ENCODE data around the gene DOCK3. TPM values are rescaled to one million over a fixed set of nuclear protein-coding genes. Genes with fewer than 3 reads are reported as not detected.
"Not testable (repeated sequence)": the region's sequence is repeated elsewhere in the genome, so short reads cannot be mapped to it uniquely, and the experiment has no call there.

The DOCK3 gene
- total RNA-seq, 1 experiment from 2014 or later = 0.26 TPM

DNA sequence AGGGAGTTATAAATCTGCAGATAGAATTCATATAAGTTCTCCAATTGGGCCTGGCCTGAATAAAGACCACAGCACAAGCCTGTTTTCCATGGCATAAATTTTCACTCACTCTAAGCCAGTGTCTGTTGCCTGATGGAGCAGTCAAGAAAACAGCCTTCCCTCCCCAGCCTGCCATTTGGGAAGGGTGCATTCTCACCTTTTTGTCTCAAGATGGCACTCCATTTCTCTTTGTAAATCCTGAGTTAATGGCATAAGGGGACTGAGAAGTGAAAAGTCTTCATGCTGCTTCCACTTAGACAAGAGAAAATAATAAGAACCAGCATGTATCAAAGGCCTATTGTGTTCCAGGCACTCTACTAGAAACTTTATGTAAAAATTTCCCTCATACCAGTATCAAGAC, 594.7 kb downstream of the DOCK3 start:
- in situ Hi-C loops (cut with HindIII; ENCODE audit: low pct_unique_long_range_greater_than_20kb, low sequenced_read_pairs) = no loop called here
- peak; percentile 62 for DNase-seq (ENCODE audit: low read depth, low spot score)

DNA sequence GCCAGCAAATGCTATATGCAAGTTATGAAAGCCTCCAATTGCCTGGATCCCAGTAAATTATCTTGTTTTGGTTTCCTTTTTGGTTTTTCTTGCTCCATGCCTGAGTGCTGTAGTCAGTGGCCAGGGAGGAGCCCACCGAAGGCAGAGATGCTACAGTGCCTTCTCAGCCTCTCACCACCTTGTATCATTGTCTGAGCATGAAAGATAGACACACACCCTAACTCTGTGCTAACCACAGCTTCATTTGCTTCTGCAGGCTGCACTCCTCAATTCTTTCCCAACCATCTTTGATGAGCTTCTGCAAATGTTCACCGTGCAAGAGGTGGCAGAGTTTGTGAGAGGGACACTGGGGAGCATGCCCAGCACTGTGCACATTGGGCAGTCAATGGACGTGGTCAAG, 595.8 kb downstream of the DOCK3 start:
- no peak for DNase-seq (ENCODE audit: low read depth, low spot score)
- in situ Hi-C loops (cut with HindIII; ENCODE audit: low pct_unique_long_range_greater_than_20kb, low sequenced_read_pairs) = no loop called here

DNA sequence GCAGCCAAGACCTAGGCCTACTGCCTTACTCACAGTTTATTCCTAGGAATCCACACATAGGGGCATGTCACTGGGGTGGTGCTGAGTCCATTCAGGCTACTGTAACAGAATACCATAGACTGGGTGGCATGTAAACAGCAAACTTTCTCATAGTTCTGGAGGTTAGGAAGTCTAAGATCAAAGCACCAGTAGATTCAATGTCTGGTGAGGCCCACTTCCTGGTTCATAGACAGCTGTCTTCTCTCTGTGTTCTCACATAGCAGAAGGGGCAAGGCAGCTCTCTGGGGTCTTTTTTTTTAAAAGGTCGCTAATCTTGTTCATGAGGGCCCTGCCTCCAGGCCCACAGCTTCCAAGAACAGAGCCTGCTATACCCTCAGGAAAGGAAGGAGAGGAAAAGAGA, 596.4 kb downstream of the DOCK3 start:
- DNase-seq (ENCODE audit: low read depth, low spot score) = no peak
- in situ Hi-C loops (cut with HindIII; ENCODE audit: low pct_unique_long_range_greater_than_20kb, low sequenced_read_pairs) = no loop called here

DNA sequence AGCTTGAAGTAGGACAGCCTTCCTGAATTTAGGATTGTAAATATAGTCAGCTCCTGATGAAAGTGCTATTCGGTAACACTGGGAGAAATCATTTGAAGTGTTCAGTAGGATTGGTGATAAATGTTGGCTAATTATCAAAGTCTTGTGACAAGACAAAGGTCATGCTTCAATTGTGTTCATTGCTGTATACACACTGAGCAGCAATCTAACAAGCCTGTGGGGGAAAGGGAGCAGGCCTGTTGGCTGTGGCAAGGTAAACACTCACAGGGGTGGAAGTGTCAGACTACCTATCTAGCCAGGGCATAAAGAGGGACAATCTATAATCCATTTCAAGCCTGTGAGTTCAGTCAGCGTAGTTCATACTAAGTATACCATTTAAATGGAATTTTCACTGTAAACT, 599.3 kb downstream of the DOCK3 start:
- no peak for DNase-seq (ENCODE audit: low read depth, low spot score)
- in situ Hi-C loops (cut with HindIII; ENCODE audit: low pct_unique_long_range_greater_than_20kb, low sequenced_read_pairs) = no loop called here

DNA sequence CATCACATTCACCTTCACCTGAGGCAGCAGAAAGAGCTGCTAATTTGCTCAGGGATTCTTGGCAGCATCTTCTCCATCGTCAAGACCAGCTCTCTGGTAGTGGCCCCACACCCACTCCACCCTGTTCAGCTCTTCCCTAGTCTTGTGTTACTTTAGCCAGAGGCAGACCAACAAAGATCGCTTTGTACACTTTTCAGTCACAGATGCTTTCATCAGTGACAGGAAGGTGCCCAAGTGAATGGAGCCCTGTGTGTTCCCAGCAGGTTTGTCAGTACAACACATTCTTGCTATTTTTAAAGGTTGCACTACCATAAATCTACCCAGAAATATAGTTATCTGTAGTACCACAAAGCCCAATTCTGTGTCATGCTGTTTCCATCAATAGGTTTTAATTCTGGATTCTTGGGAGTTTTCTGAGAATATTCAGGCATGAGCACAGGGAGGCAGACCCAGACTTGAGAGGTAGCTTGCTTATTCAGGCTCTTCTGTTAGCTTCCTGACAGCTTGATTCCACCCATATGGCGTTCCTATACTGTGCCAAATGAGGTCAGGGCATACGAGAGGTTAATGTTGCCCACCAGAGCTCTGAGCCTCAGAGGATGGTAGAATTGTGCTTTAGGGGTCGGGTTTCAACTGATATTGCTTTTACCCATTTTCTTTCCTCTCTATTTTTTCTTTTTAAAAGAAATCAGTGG, 600.5 kb downstream of the DOCK3 start:
- DNase-seq (ENCODE audit: low read depth, low spot score) = peak; percentile 92
- in situ Hi-C loops (cut with HindIII; ENCODE audit: low pct_unique_long_range_greater_than_20kb, low sequenced_read_pairs) = no loop called here

DNA sequence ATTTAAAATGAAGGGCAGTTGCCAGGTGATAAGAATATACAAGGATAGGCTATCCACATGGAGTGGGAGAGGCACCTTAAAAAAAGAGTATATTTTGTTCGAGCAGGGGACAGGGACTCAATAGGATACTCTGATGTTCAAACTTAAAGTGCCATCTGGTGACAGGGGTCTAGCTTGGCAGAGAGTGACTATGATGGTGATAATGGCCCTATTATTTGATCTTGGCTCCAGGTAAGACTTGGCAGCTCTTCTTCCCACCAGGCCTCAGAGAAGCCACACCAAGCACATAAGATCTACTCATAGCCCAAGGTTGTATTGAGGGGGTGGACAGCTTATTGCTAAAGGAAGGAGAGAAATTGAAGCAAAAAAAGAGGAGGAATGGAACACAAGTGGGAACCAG, 601.3 kb downstream of the DOCK3 start:
- DNase-seq (ENCODE audit: low read depth, low spot score) = no peak
- in situ Hi-C loops (cut with HindIII; ENCODE audit: low pct_unique_long_range_greater_than_20kb, low sequenced_read_pairs) = no loop called here

DNA sequence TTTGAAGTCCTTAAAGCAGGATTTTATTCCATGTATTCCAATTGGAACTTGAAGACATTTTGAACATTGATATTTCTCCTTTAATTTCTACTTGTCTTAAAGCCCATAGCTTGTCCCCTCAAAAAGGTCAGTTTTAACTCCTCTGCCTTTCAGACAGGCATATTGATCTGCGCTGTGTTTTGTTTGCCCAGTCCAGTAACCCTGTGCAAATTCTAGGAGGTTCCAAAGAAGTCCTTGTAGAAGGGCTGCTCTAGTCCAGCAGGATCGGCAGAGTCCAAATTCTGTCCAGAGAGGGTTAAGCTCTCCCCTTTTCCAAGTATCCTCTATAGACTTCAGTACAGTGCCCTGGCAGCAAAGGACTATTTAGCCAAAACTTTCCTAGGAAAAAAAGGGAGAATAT, 604.7 kb downstream of the DOCK3 start:
- no peak for DNase-seq (ENCODE audit: low read depth, low spot score)
- in situ Hi-C loops (cut with HindIII; ENCODE audit: low pct_unique_long_range_greater_than_20kb, low sequenced_read_pairs) = no loop called here

DNA sequence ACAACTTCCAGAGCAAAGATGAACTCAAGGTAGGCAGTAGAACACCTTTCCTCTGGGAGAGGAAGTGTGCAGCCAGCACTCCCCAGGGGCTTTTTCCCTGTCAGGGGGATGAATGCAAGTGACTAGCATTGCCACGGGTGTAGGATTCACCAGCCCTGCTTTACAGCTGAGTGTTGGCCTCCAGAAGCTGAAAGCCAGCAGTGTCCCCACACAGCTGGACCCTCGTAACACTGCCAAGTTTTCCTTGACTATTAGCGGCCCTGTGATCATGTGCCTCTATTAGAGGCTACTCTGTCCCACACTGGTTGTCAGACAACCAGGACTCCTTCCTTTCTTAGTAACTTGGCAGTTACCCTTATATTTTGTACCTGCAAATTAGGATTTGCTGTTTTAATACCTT, 605.4 kb downstream of the DOCK3 start:
- in situ Hi-C loops (cut with HindIII; ENCODE audit: low pct_unique_long_range_greater_than_20kb, low sequenced_read_pairs) = no loop called here
- no peak for DNase-seq (ENCODE audit: low read depth, low spot score)

DNA sequence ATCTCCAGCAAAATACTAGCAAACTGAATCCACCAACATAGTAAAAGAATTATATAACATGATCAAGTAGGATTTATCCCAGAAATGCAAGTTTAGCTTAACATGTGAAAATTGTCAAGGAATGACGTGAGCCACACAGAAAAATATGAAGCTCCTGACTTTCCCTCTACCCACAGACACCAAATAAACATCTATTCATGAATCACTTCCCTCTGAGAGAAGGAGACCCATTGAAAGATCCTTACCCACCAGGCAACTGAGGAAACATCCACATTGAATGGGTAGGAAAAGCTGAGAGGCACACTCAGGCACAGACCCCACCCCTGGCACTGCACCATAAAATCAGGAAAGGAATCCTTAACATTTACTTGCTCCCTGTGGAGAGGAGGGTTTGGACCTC, 608.2 kb downstream of the DOCK3 start:
- in situ Hi-C loops (cut with HindIII; ENCODE audit: low pct_unique_long_range_greater_than_20kb, low sequenced_read_pairs) = no loop called here
- DNase-seq (ENCODE audit: low read depth, low spot score) = peak; percentile 37

DNA sequence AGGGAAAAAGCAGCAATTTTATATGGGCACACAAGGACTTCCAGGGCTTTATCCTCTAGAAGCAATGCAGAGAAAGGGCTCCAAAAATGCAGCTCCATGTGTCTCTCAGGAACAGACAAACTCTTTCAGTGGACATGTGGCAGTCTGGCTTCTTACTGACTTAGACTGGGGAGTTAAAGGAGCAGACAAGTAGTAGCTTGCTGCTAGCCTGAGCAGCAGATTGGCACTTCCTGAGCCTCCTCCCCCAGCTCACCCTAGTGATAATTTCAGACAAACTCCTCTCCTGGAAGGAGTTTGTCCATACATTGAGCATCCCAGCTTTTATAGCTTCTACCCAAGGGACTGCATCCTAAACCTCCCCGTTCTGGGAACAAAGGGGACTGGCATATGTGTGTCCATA, 608.7 kb downstream of the DOCK3 start:
- DNase-seq (ENCODE audit: low read depth, low spot score) = no peak
- in situ Hi-C loops (cut with HindIII; ENCODE audit: low pct_unique_long_range_greater_than_20kb, low sequenced_read_pairs) = no loop called here

DNA sequence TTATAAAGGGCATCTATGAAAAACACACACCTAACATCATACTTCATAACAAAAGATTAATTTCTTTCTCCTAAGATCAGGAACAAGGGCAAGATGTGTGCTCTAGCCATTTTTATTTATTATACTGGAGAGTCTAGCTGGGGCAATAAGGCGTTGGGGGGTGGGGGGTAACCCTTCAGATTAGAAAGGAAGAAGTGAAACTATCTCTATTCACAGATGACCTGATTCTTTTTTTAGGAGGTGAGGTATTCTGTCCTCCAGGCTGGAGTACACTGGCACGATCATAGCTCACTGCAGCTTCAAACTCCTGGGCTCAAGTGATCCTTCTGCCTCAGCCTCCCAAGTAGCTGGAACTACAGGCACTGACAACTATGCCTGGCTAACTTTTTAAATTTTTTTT, 620.9 kb downstream of the DOCK3 start:
- DNase-seq (ENCODE audit: low read depth, low spot score) = no peak
- in situ Hi-C loops (cut with HindIII; ENCODE audit: low pct_unique_long_range_greater_than_20kb, low sequenced_read_pairs) = no loop called here

DNA sequence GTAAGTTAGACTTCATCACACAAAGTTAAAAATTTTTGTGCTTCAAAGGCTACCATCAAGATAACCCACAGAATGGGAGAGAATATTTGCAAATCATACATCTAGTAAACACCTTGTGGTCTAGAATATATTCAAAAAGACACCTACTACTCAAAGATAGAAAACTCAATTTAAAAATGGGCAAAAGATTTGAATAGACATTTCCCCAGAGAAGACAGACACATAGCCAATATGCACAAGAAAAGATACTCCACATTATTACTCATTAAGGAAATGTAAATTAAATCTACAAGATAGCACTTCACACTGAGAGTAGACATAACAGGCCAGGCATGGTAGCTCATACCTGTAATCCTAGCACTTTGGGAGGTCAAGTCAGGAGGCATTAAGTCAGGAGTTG, 622.6 kb downstream of the DOCK3 start:
- in situ Hi-C loops (cut with HindIII; ENCODE audit: low pct_unique_long_range_greater_than_20kb, low sequenced_read_pairs) = no loop called here
- no peak for DNase-seq (ENCODE audit: low read depth, low spot score)

DNA sequence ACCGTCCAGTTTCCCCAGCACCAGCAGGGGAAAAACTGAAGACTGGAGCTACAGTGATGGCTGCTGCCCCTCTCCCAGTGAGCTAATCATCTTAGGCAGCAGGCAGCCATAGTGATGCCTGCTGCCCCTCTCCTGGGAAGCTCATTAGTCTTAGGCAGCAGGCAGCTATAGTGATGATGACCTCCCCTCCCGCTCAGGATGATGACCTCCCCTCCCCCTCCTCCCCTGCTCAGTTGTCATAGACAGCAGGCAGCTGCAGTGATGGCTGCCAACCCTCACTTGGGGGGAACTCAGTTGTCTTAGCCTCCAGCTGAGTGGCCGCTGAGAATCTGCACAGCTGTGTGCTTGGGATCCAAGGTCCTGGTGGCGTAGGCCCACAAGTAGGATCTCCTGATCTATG, 629.5 kb downstream of the DOCK3 start:
- in situ Hi-C loops (cut with HindIII; ENCODE audit: low pct_unique_long_range_greater_than_20kb, low sequenced_read_pairs) = no loop called here
- DNase-seq (ENCODE audit: low read depth, low spot score) = no peak

DNA sequence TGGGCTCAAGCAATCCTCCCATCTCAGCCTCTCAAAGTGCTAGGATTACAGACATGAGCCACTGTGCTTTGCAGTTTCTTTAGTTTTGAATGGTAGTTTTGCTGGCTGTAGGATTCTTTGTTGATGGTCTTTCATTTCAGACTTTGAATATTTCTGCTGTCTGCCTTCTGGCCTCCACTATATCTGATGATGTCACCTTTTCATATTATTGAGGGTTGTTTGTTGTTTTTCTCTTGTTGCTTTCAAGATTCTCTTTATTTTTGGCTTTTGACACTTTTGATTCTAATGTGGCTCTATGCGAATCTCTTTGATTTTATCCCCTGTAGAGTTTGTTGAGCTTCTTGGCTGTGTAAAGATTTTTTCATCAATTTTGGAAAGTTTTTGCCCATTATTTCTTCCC, 631.4 kb downstream of the DOCK3 start:
- in situ Hi-C loops (cut with HindIII; ENCODE audit: low pct_unique_long_range_greater_than_20kb, low sequenced_read_pairs) = no loop called here
- DNase-seq (ENCODE audit: low read depth, low spot score) = no peak

DNA sequence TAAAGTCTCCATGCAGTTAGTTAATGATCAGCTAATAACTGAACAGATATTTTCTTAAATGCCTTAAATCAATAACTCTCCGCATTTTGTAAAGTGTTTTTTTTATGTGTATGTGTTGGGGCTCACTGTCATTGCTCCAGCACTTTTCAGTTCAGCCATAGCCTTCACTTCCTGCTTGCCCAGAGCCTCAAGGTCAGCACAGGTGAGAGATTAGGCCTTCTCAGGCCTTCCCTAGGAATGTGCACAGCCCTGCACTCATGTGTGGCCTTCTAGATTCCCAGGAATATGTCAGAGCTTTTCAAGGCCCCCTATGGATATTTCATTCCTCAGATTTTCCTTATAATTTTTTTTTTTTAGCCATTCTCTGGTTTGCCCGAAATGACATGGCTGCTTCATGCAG, 632.7 kb downstream of the DOCK3 start:
- in situ Hi-C loops (cut with HindIII; ENCODE audit: low pct_unique_long_range_greater_than_20kb, low sequenced_read_pairs) = no loop called here
- no peak for DNase-seq (ENCODE audit: low read depth, low spot score)

DNA sequence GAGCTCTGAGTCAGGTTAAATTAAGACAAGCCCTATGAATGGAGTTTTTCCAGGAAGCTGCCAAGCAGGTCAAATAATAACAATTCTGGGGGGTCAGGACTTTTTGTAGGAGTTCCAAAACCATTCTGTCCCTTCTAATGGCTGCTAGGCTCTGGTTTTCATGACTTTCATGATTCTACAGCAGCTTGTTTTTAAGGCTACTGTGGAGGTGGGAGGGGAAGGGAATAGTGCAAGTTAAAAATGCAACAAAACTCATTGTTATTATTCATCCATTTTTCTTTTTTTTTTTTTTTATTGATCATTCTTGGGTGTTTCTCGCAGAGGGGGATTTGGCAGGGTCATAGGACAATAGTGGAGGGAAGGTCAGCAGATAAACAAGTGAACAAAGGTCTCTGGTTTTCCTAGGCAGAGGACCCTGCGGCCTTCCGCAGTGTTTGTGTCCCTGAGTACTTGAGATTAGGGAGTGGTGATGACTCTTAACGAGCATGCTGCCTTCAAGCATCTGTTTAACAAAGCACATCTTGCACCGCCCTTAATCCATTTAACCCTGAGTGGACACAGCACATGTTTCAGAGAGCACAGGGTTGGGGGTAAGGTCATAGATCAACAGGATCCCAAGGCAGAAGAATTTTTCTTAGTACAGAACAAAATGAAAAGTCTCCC, 633.3 kb downstream of the DOCK3 start:
- in situ Hi-C loops (cut with HindIII; ENCODE audit: low pct_unique_long_range_greater_than_20kb, low sequenced_read_pairs) = not testable (repeated sequence)

DNA sequence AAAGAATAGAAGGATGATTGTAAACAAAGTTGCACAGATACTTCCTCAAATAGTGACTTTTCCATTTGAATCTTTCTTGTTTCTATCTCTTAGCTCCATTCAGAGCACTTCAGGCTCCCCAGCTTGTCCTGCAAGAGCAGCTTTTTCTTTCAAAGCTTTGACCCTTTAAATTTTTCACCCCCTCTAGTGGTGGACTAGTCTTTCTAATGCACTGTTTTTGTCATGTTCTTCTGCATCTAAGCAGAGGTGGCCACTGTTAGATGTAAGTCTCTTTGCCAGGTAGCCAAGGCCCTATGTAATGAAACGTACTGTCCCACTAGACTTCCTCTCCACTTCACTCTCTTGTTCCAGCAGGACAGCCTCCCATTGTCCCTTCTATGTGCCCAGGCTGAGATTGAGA, 636.3 kb downstream of the DOCK3 start:
- DNase-seq (ENCODE audit: low read depth, low spot score) = peak; percentile 65
- in situ Hi-C loops (cut with HindIII; ENCODE audit: low pct_unique_long_range_greater_than_20kb, low sequenced_read_pairs) = no loop called here

More for the DNA sequence above, 633.3 kb downstream of the DOCK3 start:
- DNase-seq (ENCODE audit: low read depth, low spot score) = not testable (repeated sequence)

DNA sequence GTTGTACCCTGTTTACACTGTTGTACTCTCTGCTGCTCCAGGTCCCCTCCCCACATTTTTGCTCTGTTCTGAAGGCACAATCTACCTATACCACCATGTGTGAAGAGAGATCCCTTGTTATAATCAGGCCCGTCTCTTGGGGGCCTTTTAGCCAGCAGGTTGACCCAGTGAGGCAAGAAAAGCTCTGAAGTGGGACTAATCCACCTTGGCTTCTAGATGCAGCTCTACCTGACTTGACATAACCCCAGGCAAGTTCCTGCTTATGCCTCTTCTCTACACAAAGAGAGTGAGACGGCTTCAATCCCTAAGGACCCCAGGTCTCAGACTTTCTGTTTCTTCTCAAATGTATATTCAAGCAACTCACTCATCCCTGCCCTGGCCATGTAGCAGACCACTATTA, 653.5 kb downstream of the DOCK3 start:
- no peak for DNase-seq (ENCODE audit: low read depth, low spot score)
- in situ Hi-C loops (cut with HindIII; ENCODE audit: low pct_unique_long_range_greater_than_20kb, low sequenced_read_pairs) = no loop called here

DNA sequence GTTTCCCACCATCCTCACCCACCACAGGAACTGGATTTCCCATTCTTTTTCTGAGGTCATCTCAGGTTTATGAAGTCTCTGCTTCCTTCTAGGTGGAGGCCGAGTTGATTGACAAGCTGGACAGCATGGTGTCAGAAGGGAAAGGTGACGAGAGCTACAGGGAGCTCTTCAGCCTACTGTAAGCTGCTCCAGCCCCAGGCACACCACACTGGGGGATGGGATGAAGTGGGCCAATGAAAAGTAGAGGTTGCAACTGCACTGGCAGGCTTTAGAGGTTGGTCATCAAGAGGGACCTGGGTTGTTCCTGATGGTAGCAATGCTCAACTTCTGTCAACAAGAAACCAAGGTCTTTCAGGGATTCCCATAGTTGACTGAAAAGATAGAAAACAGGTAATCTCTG, 655.3 kb downstream of the DOCK3 start:
- in situ Hi-C loops (cut with HindIII; ENCODE audit: low pct_unique_long_range_greater_than_20kb, low sequenced_read_pairs) = no loop called here
- DNase-seq (ENCODE audit: low read depth, low spot score) = no peak

All from SK-MEL-5 (cell line).